ENCODE data around the gene PCDH9. TPM values are rescaled to one million over a fixed set of nuclear protein-coding genes. Genes with fewer than 3 reads are reported as not detected.

The PCDH9 gene
- total RNA-seq, 4 donors from 2014 or later = 0.57 to 1.7 (median 0.97) TPM

- Histone ChIP-seq H3K27me3 (no peaks in the 10 kb centered on the region), H3K27ac (no peak overlapping the region), H3K4me1 (no peaks in the 10 kb centered on the region), H3K9me3 (no peaks in the 10 kb centered on the region), H3K36me3 (no peaks in the 10 kb centered on the region), H3K4me3 (no peak overlapping the region)
- DNase-seq = no peak
- TF ChIP-seq, protein P1, sequence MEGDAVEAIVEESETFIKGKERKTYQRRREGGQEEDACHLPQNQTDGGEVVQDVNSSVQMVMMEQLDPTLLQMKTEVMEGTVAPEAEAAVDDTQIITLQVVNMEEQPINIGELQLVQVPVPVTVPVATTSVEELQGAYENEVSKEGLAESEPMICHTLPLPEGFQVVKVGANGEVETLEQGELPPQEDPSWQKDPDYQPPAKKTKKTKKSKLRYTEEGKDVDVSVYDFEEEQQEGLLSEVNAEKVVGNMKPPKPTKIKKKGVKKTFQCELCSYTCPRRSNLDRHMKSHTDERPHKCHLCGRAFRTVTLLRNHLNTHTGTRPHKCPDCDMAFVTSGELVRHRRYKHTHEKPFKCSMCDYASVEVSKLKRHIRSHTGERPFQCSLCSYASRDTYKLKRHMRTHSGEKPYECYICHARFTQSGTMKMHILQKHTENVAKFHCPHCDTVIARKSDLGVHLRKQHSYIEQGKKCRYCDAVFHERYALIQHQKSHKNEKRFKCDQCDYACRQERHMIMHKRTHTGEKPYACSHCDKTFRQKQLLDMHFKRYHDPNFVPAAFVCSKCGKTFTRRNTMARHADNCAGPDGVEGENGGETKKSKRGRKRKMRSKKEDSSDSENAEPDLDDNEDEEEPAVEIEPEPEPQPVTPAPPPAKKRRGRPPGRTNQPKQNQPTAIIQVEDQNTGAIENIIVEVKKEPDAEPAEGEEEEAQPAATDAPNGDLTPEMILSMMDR (IDR thresholded peaks at IDR 0.05) = no peak
- TF ChIP-seq POLR2A (IDR thresholded peaks at IDR 0.05) = no peak
Measured at GRCh38 chr13:66397133-66397532, 833.0 kb downstream of the PCDH9 start.

GRCh38 chr13:66391322-66391721 lies 838.8 kb downstream of the PCDH9 start:
- Histone ChIP-seq H3K36me3 (no peaks in the 10 kb centered on the region), H3K27me3 (no peaks in the 10 kb centered on the region), H3K27ac (no peak overlapping the region), H3K9me3 (no peaks in the 10 kb centered on the region), H3K4me1 (no peaks in the 10 kb centered on the region), H3K4me3 (no peak overlapping the region)
- no peak for TF ChIP-seq POLR2A (IDR thresholded peaks at IDR 0.05)
- TF ChIP-seq, protein P1 (IDR thresholded peaks at IDR 0.05) = no peak
- no peak for DNase-seq

DNA sequence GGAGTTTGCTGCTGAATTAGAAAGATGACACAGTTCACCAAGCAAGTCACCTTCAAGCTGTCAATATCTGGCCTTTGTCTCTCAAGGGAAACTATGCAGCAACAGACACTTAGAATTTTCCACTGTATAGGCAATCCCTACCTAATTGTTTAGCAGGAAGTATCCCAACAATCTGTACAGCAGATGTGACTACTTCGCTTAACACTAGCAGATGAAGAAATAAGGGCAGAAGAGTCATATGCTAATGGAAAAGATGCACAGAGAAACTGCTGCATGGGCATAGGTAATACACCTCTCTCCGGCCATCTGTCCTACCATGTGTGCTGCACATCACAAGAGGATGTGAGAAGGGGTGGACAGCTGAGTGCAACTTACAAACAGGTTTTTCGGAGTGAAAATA lies 851.2 kb downstream of the PCDH9 start:
- TF ChIP-seq POLR2A (IDR thresholded peaks at IDR 0.05) = no peak
- TF ChIP-seq, protein P1 (IDR thresholded peaks at IDR 0.05) = no peak
- H3K9me3 ChIP-seq = no peaks in the 10 kb centered on the region
- no peaks in the 10 kb centered on the region for H3K27me3 ChIP-seq
- H3K4me1 ChIP-seq = no peaks in the 10 kb centered on the region
- no peak overlapping the region for H3K4me3 ChIP-seq
- no peak overlapping the region for H3K27ac ChIP-seq
- no peak for DNase-seq
- H3K36me3 ChIP-seq = no peaks in the 10 kb centered on the region

- H3K4me1 ChIP-seq = no peaks in the 10 kb centered on the region
- H3K27ac ChIP-seq = no peak overlapping the region
- H3K36me3 ChIP-seq = no peaks in the 10 kb centered on the region
- H3K9me3 ChIP-seq = no peaks in the 10 kb centered on the region
- no peaks in the 10 kb centered on the region for H3K27me3 ChIP-seq
- DNase-seq = no peak
- no peak overlapping the region for H3K4me3 ChIP-seq
- TF ChIP-seq, protein P1 (IDR thresholded peaks at IDR 0.05) = no peak
- TF ChIP-seq POLR2A (IDR thresholded peaks at IDR 0.05) = no peak
Measured at GRCh38 chr13:66377569-66377968, 852.6 kb downstream of the PCDH9 start.

- no peak for TF ChIP-seq POLR2A (IDR thresholded peaks at IDR 0.05)
- TF ChIP-seq, protein P1 (IDR thresholded peaks at IDR 0.05) = no peak
- Histone ChIP-seq H3K27ac (no peak overlapping the region), H3K36me3 (no peaks in the 10 kb centered on the region), H3K4me1 (no peaks in the 10 kb centered on the region), H3K27me3 (no peaks in the 10 kb centered on the region), H3K4me3 (no peak overlapping the region), H3K9me3 (no peaks in the 10 kb centered on the region)
- DNase-seq = no peak
Measured at GRCh38 chr13:66375756-66376155, 854.4 kb downstream of the PCDH9 start.

DNA sequence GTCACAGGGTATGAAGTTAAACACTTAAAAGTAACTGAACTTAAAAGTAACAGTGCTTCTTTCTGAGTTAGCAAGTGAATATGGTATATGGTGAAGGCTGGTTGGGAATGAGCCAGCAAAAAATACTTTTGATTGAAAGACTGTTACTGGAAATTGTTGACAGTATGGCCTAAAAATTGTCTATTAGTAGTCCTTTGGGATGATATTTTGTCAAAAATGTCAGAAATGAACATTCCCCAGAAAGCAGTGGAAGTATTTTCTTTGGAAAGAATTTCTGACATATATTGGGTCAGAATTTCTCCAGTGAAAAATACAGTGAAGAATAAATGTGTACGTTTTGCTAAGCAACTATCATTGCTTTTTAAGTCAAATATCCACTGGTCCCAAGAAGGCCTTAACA lies 860.5 kb downstream of the PCDH9 start:
- TF ChIP-seq, protein P1 (IDR thresholded peaks at IDR 0.05) = no peak
- Histone ChIP-seq H3K27me3 (no peaks in the 10 kb centered on the region), H3K27ac (no peak overlapping the region), H3K4me3 (no peak overlapping the region), H3K4me1 (no peaks in the 10 kb centered on the region), H3K36me3 (no peaks in the 10 kb centered on the region), H3K9me3 (no peaks in the 10 kb centered on the region)
- DNase-seq = no peak

Data from Peyer's patch (tissue), 4 donors.